COLO668 (cell line): ENCODE measurements around the gene LRRC2.

Source experiments
- DNase-seq: peaks from one replicate; lab custom pipeline; 2025; ENCODE audit not compliant: unreplicated experiment; lab: John Stamatoyannopoulos, UW

The LRRC2 gene

GRCh38 chr3:46482632-46483350 is 83.3 kb downstream of the LRRC2 start:
- no peak for DNase-seq

- no peak for DNase-seq
These were observed 84.5 kb downstream of the LRRC2 start for GRCh38 chr3:46481636-46482035.

GRCh38 chr3:46480491-46481195 is 85.5 kb downstream of the LRRC2 start:
- DNase-seq = no peak

- no peak for DNase-seq
These were observed 86.4 kb downstream of the LRRC2 start for GRCh38 chr3:46479696-46480095.

- DNase-seq = no peak
These were observed 87.1 kb downstream of the LRRC2 start for GRCh38 chr3:46479021-46479420.

GRCh38 chr3:46478341-46478740 is 87.8 kb downstream of the LRRC2 start:
- DNase-seq = no peak

- no peak for DNase-seq
These were observed 88.3 kb downstream of the LRRC2 start for GRCh38 chr3:46477756-46478155.

GRCh38 chr3:46477145-46477544 is 89.0 kb downstream of the LRRC2 start:
- DNase-seq = no peak

- DNase-seq = no peak
These were observed 93.4 kb downstream of the LRRC2 start for GRCh38 chr3:46472736-46473135.

- DNase-seq = no peak
These were observed 94.7 kb downstream of the LRRC2 start for GRCh38 chr3:46471371-46471914.

GRCh38 chr3:46470831-46471230 is 95.3 kb downstream of the LRRC2 start:
- DNase-seq = no peak

GRCh38 chr3:46469680-46470357 is 96.3 kb downstream of the LRRC2 start:
- DNase-seq = no peak

- DNase-seq = no peak
These were observed 97.1 kb downstream of the LRRC2 start for GRCh38 chr3:46468753-46469600.

- no peak for DNase-seq
These were observed 98.5 kb downstream of the LRRC2 start for GRCh38 chr3:46467562-46467961.

- no peak for DNase-seq
These were observed 99.2 kb downstream of the LRRC2 start for GRCh38 chr3:46466871-46467403.

- no peak for DNase-seq
These were observed 99.8 kb downstream of the LRRC2 start for GRCh38 chr3:46466273-46466672.
